NCI-H446 treated with DMSO at 0.1 percent for 48 hours (cell line): Measurements from ENCODE around the gene RTL10.

ENCODE experiments used
- DNase-seq: peaks from one replicate; lab custom pipeline; 2025; lab: John Stamatoyannopoulos, UW

RTL10 gene

DNA sequence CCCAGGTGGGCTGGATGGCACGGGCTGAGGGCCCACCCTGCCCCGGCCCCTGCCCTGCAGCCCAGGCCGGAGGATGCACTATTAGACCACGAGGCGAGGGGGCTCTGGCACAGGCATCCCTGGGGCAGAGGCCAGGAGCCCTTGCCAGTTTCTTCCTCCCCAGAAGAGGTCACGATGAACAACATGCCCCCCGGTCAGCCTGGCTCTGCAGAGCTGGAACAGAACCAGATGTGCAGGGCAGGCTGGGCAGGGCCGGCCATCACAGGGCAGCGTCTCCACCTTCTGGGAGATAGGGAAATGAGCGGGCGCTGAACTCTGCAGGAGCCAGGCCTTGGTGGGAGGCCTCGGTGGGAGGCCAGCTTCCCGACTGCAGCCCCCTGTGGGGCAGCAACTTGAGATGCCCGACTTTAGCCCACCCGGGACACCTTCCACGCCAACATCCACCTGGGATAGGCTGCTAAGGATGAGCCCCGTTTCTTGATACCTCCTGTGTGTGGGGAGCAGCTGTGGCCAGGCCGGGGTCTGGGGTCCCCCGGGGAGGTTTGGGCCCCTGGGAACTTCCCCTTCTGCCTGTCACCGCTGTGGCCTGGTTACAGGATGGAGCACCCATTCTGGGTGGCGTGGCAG, 21.8 kb upstream of the RTL10 start:
- DNase-seq: no peak

DNA sequence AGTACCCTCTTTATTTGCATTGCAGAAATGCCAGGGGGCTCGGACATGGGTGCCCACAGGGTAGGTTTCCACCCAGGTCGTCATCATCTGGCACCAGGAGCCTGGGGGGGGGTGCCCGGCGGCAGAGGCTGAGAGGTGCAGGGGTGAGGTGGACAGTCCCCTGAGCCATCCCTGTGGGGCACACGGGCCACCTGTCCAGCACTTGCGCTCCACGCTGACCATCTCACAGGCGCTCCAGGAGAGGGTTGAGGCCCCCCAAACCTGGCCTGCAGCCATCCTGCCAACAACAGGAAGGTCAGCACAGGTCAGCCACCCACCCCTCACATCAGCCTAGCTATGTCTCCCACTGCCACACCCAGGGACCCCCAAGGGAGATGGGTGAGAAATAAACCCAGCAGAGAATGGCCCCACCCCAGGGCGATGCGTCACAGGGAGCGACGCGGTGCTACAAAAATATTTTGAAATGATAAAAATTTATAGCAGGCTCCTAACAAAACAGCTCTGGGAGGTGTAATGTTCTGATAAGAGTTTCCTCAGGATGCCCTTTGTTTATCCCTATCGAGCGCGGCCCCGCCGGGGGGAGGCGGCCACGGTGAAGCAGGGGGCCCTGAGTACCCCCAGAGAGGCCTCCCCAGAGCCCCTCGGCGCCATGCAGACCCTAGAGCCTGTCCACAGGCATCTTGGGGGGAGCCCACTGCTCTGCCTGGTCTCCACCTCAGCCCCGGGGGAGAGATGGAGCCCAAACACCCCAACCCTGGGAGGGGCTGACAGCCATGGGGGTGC, 21.0 kb upstream of the RTL10 start:
- DNase-seq: no peak

DNA sequence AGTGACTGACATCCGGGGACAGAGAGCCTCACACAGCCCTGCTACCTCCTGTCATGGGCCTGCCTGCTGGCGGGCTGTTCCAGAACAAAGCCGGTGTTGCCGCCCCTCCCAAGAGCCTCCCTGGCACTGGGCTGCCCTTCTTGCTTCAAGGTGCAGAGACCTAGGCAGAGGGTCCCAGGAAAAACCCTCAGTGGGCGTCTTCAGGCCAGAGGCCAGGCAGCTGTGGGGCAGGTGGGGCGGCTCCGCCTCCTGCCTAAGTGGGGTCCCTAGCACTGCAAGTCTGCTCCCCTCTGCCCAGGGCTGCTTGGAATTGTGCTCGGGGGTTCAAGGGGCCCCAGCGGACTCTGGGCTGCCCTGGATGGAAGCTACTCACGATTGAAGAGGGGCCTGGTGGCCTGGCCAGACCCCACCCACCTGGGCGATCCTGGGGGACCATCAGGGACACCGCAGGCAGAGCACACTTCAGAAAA, 20.4 kb upstream of the RTL10 start:
- DNase-seq: no peak

DNA sequence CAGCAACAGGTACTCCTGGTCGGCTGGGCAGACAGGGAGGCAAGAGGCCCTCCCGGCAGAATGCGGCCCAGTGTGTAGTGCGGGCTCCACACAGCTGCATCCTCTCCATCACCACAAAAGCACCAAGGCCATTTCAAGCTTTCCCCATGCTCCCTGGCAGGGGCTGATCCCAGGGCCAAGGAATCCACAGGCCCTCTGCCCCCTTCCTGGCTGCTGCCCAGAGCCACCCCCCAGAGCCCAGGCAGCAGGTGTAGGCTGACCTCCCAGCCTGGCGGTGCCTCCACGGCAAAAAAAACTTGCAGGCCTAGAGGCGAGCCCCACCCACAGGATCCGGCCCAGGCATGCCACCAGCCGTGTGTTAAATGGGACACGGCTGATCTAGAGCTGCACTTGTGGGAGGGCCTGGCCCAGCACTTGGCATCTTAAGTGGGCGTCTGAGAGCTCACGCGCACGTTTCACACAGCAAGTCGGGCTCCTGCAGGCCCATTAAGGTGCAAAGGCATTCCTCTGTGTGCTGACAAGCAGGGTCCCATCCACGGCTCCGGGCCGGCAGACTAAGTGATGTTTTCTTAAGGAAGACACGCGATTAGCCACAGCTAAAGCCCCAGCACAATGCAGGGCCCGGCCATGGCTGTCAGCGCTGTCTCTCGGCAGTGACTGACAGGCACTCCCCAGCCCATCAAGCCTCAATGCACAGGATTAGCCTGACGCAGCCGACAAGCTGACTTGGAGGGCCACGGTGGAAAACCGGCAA, 19.8 kb upstream of the RTL10 start:
- no peak for DNase-seq

DNA sequence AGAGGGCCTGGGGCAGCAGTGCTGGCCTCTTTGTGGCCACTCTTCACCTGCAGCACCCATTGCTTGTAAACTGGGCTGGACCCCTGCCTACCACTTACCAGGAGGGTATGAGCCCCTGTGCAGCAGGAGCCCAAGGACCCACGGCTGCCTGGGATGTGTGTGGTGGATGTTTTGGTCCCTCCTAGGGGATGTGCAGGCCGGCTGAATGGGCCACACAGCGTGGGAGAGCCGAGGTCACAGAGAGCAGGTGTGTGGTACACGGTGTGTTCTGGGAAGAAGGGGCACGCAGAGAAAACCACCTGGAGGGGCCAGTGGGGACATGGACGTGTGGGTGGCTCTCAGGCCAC, 19.3 kb upstream of the RTL10 start:
- no peak for DNase-seq

DNA sequence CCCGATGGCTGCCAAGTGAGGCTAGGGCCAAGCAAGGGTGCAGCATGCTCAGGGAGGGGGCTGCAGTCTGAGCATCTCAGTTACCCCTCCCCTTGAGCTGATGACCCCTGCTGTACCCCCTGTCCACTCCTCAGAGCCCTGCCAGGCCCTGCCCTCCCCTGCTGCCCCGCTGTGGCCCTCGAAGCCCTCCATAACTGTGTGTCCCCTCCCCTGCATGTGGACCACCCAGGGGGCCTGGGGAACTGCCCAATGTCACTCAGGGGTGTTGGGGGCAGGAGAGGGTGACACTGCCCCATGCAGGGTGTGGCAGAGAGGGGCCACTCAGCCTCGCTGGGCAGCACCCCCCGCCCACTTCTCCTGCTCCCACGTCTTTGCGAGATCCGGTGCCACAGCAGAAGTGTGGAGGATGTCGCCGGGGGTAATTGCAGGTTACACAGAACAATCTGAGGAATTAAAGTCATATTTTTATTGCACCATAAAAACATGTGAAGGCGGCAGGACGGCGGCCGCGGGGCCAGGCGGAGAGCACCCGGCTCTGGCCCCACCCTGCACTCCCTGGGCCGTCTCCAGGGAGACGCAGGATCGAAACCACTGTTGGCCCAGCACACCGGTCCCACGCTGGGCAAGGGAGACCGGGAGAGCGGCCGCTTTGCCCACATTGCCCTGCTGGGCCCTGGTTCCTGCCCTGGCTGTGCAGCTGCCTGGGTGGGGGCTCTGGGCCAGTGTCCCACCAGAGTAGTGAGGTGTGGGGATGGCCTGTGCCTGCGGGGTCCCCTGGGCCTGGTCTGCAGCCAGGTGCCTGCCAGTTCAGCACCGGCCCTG, 18.7 kb upstream of the RTL10 start:
- no peak for DNase-seq

DNA sequence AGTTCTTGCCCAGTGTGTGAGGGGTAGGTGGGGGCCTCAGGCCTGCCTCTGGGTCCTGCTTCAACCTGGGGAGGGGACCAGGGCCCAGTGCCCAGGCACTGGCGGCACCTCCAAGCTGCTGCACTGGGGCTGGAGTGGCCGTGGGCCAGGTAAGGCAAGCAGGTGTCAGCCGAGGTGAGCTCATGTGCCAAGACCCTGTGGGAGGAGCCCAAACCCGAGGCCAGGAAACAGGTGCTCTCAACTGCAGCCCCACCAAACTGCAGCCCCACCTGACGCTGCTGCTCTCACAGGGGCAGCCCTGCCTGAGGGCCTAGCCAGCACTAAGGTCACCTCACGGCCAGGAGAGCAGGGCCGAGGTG, 18.1 kb upstream of the RTL10 start:
- no peak for DNase-seq

DNA sequence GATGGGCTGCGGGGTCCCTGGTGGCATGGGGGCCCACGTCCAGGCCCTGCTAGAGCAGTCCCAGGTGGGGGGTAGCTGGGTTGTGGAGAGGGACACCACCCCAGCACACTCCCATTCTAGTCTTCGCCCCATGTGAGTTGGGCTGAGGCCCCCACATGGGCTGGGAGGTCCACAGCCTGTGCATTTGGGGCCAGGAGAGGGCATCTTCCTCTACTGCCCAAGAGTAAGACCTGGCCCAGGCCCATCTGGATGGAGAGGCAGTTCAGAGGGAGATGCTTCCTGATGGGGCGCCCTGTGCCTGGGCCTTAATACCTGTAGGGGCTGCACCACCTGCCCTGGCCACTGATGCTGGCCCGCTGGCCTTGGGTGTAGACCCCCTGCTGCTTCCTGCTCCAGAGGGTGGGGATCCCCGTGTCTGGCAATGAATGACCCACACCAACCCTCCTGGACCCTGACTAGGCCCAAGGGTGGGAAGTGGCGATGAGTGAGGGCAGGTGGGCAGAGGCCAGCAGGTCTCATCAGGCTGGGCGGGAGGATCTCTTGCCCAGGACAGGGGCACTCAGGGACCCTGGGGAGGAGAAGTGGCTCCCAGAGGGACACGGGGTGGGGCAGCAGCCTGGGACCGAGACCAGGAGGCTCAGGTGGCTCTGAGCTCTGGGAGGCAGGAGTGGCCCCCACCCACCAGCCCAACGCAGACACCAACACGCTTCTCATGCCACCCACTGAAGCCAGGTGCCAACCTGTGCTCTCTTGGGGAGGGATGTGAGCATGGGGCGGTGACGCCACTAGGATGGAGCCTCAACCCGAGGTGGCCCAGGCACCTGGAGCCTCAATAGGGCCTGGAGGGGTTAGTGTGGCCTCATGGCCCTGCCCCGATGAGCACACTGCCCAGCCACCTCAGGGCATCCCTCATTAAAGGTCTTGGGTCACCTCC, 17.4 kb upstream of the RTL10 start:
- no peak for DNase-seq

DNA sequence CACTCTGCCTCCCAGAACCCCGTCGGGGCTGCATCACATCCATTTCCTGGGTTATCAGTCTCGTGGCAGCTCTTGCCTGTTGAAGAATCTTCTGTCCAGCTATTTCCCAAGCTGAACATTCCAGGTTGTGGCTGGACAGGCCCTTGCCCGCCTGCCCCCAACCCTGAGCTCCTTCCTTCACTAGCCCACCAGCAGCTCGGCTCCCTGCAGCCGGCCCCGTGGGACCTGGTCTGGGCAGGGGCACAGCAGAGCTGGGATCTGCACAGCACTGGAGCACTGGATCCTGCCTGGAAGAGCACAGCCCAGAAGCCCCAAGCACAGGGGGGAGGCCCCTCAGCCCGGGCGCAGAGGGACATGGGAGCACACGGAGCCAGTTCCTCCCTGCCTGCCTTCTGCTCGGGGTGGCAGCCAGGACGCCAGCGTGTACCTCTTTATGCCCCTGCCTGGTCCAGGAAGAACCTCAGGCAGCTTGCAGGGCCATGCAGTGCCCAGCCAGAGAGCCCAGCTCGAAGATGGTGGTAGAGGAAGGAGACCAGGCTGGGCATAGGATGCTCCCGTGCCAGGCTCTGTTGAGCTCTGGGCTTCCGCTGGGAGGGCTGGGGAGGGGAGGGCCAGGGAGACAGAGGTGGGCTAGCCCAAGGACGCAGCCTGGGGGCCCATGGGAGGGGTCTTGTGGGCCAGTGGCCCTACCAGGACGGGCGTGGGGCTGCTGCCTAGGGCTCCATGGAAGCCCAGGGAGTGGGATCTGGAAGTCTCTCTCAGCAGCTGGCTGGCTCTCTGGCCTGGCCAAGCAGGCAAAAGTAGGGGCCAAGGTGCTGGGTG, 16.6 kb upstream of the RTL10 start:
- DNase-seq: no peak

DNA sequence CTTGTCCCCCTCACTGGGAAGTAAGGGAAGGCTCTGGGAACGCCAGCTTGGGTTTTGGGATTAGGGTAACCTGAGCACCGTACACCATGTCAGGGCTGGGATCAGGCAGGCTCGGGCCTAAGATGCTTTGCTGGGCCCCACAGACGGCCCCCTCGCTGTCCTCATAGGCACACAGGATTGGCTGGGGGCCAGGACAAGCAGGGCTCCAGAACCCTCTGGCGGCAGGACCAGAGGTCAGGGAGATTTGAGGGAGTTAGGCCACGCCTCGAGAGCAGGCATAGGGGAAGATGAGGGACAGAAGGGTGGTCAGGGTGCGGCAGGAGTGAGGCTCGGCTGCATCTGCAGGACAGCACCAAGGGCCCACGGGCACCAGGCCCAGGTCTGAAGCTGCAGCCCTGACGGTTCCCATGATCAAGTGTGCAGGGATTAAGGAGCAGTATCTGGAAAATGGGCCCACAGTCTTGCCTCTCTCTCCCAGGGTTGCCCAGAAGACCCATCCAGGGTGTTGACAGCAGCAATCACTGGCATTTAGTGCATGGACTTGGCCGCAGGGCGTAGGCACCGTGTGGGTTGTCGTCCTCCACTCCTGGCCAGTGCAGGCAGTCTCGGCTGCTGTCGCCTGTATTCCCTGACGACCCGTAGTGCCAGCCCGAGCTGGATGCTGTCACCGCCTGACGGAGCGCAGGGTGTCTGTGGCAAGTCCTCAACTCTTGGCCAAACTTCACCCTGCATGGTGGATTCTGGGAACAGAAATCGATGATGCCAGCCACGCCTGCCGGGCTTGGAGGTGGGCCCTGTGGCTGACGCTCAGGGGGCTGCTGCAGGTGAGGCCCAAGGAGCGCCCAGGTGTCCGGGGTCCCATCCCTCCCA, 15.7 kb upstream of the RTL10 start:
- no peak for DNase-seq

DNA sequence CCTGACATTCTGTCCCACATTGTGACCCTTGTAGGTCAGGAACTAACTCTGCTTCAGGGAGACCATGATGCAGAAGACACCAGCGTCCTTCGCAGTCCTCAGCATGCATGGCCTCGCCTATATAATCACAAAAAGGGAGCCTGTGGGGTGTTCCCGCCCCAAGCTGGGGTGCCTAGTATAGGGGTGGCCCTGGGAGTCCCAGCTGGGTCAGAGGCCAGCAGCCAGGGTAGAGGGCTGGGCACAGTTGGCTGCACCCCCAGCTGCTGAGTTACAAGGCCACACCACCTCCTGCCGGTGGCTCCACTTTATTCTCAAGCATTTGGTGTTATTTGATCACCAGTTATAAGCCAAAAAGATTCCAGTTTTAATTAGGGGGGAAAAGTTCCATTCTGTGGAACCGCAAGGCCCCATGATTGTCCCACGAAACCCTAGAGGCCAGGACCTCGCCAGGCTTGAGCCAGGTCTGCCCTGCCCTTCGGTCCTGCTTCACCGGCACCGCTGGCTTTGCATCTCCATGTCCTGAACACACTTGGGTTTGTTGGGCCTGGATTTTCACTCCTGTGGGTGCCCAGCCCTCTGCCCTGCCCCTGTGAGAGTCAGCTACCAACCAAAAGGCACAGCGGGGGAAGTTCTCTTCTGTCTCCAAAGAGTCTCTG, 15.0 kb upstream of the RTL10 start:
- no peak for DNase-seq

DNA sequence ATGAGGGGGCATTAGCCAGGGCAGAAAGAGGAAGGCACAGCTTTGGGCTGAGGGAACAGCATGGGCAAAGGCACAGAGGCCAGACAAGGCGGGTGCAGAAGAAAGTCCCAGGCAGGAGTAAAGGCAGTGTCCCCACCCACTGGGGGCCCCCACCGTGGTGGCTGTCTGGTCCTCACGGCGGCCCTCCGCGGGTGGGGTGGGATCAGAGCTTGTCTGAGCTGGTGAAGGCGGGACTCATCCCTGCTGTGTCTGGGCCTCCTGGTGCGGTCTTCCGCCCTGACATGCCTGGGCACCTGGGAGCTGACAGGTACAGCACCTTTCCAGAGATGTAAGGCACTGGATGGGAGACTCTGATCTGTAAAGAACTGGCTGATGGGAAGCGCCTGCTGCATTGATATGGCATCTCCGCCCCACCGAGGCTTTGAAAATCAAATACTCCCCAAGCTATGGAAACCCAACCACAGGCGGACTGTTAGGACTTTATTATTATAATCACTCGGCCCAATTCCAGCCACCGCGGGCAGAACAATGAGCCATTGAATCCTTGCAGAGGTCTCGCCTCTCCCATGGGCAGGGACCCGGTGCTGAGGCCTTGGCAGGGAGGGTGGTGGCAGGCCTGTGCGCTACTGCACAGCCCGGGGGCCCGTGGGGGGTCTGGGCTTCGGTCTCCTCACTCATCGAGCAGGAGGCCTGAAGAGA, 14.2 kb upstream of the RTL10 start:
- DNase-seq: no peak

DNA sequence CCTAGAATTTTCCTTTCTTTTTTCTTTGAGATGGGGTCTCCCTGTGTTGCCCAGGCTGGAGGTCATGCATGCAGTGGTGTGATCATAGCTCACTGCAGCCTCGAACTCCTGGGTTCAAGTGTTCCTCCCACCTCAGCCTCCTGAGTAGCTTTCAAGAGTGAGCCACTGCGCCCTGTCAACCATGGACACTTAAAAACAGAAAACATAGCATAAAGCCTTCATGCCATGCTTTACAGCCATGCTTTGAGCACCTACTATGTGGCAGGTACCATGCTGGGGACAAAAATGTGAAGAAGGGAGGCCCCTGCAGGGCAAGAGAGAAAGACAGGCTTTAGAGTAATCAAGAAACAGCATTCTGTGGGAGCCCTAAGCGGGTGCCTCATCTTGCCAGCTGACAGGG, 13.7 kb upstream of the RTL10 start:
- DNase-seq: no peak

DNA sequence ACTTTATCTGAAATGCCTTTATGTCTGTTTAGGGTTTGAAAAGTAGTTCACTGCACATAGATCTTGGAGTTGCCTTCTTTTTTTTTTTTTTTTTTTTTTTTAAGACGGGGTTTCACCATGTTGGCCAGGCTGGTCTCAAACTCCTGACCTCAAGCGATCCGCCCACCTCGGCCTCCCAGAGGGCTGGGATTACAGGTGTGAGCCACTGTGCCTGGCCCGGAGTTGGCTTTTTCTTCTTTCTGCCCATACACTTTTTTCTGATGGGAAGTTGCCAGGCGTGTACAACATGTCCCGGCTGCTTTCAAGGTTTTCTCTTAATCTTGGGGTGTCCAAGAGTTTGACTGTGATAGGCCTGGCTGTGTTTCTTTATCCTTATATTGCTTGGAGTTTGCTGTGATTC, 12.9 kb upstream of the RTL10 start:
- no peak for DNase-seq

DNA sequence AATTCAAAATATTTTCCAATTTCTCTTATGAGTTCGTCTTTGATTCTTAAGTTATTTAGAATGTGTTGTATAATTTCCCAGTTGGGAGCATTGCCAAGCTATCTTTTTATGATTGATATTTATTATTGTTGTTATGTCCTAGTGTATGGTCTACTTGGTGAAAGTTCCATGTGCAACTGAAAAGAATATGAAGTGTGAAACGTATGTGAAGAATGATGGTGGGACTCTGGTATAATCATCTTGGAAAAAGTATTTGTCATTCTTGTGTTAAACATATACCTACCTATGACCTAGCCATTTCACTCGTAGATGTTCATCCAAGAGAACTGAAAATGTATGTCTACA, 12.0 kb upstream of the RTL10 start:
- DNase-seq: no peak

DNA sequence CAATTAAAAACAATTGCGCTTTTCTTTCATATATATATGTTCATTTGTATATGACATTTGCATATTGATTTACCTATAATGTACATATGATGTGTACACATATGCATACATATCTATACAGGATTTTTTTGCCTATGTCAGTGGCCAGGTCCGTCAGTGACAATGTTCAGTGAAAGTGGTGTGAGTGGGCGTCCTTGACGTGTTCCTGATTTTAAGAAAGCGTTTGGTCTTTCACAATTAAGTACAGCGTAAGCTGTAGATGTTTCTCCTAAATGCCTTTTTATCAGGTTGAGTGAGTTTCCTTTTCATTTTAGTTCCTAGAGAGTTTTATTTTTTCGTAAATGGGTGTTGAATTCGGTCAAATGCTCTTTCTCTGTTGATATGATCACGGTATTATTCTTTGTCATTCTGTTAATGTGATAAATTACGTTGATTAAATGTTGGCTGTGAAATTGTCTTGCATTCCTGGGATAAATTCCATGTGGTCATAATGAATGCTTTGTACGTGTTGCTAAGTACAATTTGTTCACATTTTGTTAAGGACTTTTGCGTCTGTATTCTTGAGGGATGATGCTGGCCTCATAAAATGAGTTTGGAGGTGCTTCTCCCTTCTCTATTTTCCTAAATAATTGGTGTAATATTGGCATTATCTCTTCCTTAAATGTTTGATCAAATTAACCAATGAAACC, 10.6 kb upstream of the RTL10 start:
- DNase-seq: no peak

DNA sequence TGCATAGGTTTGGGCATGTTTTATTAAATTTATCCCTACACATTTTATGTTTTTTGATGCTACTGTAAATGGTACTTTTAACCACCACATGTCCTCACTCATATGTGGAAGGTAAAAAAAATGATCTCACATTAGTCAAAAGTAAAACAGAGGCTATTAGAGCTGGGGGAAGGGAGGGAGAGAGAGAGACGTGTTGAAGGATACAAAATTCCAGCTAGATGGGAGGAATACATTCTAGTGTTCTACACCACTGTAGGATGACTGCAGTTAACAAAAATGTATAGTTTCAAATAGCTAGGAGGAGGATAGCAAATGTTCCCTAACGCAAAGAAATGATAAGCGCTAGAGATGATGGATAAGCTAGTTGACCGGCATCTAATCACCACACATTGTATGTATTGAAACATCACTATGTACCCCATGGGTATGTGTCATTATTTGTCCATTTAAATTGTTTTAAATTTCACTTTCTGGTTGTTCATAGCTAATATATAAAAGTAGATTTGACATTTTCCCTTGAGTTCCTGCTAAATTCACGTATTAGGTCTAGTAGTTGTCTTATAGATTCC, 9.9 kb upstream of the RTL10 start:
- no peak for DNase-seq
